H1 (cell line): ENCODE results near the gene CEP128. TPM values are rescaled to one million over a fixed set of nuclear protein-coding genes. Genes with fewer than 3 reads are reported as not detected.

Source experiments
- ATF2 ChIP-seq: IDR thresholded peaks from 2 replicates; pipeline ENCODE4 v1.6.1; 2012; ENCODE audit warnings: low read length, inconsistent platforms
- CBX5 ChIP-seq: fragments of 300-800, 300-1000 bp; sonication (generic); IDR thresholded peaks from 2 replicates; pipeline ENCODE4 v1.7.1; 2016; ENCODE audit warnings: antibody characterized with exemption, low read length, low read depth
- CHD2 ChIP-seq: IDR thresholded peaks from 2 replicates; pipeline ENCODE4 v1.6.1; 2012; ENCODE audit warnings: low read length, improper control_type of control experiment
- CTBP2 ChIP-seq: IDR thresholded peaks from 2 replicates; pipeline ENCODE4 v1.7.0; 2011; ENCODE audit warnings: borderline replicate concordance, mild to moderate bottlenecking, moderate library complexity, mixed read lengths, low read length; ENCODE audit not compliant: insufficient read depth, insufficient read length
- CTCF ChIP-seq, 3 experiments: IDR thresholded peaks; 1 replicate in 2 of 3; 2 replicates in 1 of 3; pipeline versions ENCODE4 v1.5.1 to v1.6.1; 2011; ENCODE audit warnings: low read length in 3 of 3, mild to moderate bottlenecking in 3 of 3, inconsistent platforms in 2 of 3, low read depth in 1 of 3, moderate library complexity in 1 of 3; ENCODE audit not compliant: insufficient read depth in 1 of 3; ENCODE audit errors: control extremely low read depth in 1 of 3
- E2F6 ChIP-seq: IDR thresholded peaks from 2 replicates; pipeline ENCODE4 v1.6.1; 2012; ENCODE audit warnings: inconsistent platforms
- FOSL1 ChIP-seq: IDR thresholded peaks from 2 replicates; pipeline ENCODE4 v1.6.1; 2011; ENCODE audit warnings: mild to moderate bottlenecking, low read depth, low read length, moderate library complexity; ENCODE audit not compliant: insufficient read depth
- HDAC2 ChIP-seq, 2 experiments: fragments of 300-600 bp in 1 of 2; sonication (generic) in 1 of 2; IDR thresholded peaks; 2 replicates each; pipeline ENCODE4 v1.6.1; 2011 to 2012; ENCODE audit warnings: low read depth in 2 of 2, low read length in 2 of 2, mild to moderate bottlenecking in 2 of 2, moderate library complexity in 2 of 2, borderline replicate concordance in 1 of 2, inconsistent platforms in 1 of 2
- MAFK ChIP-seq: IDR thresholded peaks from 2 replicates; pipeline ENCODE4 v1.6.1; 2012; ENCODE audit warnings: low read depth, mild to moderate bottlenecking, improper control_type of control experiment, low read length
- NRF1 ChIP-seq: IDR thresholded peaks from 2 replicates; pipeline ENCODE4 v1.6.1; 2011; ENCODE audit warnings: mild to moderate bottlenecking, low read depth, low read length, improper control_type of control experiment
- RBBP5 ChIP-seq: IDR thresholded peaks from 2 replicates; pipeline ENCODE4 v1.7.1; 2012; ENCODE audit warnings: low read depth, mild to moderate bottlenecking, inconsistent platforms, low read length, moderate library complexity, borderline replicate concordance
- RFX5 ChIP-seq: IDR thresholded peaks from 2 replicates; pipeline ENCODE4 v1.6.1; 2011; ENCODE audit warnings: low read depth, low read length, improper control_type of control experiment, borderline replicate concordance
- RXRA ChIP-seq: IDR thresholded peaks from 2 replicates; pipeline ENCODE4 v1.6.1; 2011; ENCODE audit warnings: low read depth, mild to moderate bottlenecking, low read length, moderate library complexity; ENCODE audit not compliant: insufficient read depth
- SAP30 ChIP-seq: fragments of 300-600 bp; sonication (generic); IDR thresholded peaks from 2 replicates; pipeline ENCODE4 v1.7.1; 2012; ENCODE audit warnings: low read length, moderate library complexity, mild to moderate bottlenecking, inconsistent platforms; ENCODE audit not compliant: insufficient read depth, insufficient replicate concordance
- SIRT6 ChIP-seq: IDR thresholded peaks from one replicate; pipeline ENCODE4 v1.7.1; 2012; ENCODE audit warnings: low read length, inconsistent platforms
- SIX5 ChIP-seq: IDR thresholded peaks from 2 replicates; pipeline ENCODE4 v1.6.1; 2011; ENCODE audit warnings: mild to moderate bottlenecking, low read depth, low read length
- SP2 ChIP-seq: IDR thresholded peaks from 2 replicates; pipeline ENCODE4 v1.6.1; 2012; ENCODE audit warnings: mild to moderate bottlenecking, low read length, inconsistent platforms
- TAF1 ChIP-seq: IDR thresholded peaks from 2 replicates; pipeline ENCODE4 v1.6.1; 2011; ENCODE audit warnings: mild to moderate bottlenecking, low read depth, low read length
- TBP ChIP-seq: IDR thresholded peaks from 2 replicates; pipeline ENCODE4 v1.6.1; 2011; ENCODE audit warnings: low read depth, low read length, improper control_type of control experiment
- polyA plus RNA-seq, 7 experiments: library from polyadenylated mRNA; depleted of rRNA in 3 of 7; stranded (reverse) in 5 of 7; unstranded in 2 of 7; fragments of >200 nt in 5 of 7; fragments of 200-250 nt in 2 of 7; gene quantifications; 1 replicate in 5 of 7; 2 replicates in 1 of 7; 4 replicates in 1 of 7; pipeline versions ENCODE4 v1.2.1 to v1.2.3, GENCODE V29; 2011 to 2013; ENCODE audit warnings: missing spikeins in 2 of 7, mixed read lengths in 2 of 7
- total RNA-seq: library from RNA; stranded (reverse); fragmentation: NEBNext Ultra II Directional; extraction: Animal tissue kit (Norgen Biotek cat#: 25700); gene quantifications from 2 replicates; pipeline ENCODE4 v1.2.1, GENCODE V29; 2021

CEP128 gene
- total and polyA plus RNA-seq, 2 of the 8 experiments (the other 6 are each of a cell fraction or from before 2014, with no cell fraction given) = 1.9 to 17.0 TPM

GRCh38 chr14:80954687-80955299 is 13.3 kb upstream of the CEP128 start (continued):
- TF ChIP-seq CBX5 = no peak
- TF ChIP-seq RBBP5 = no peak; the same call in 1 of the 2 replicates
- no peak for TF ChIP-seq MAFK
- peak; percentile 53 to 84 (median 69) for TF ChIP-seq CTCF (IDR thresholded peaks at IDR 0.05; ENCODE audit: control extremely low read depth in 1 of 3, insufficient read depth in 1 of 3, low read depth in 1 of 3, low read length in 3 of 3)
- TF ChIP-seq TAF1 = no peak
- no peak for TF ChIP-seq ATF2
- no peak for TF ChIP-seq FOSL1
- TF ChIP-seq SIX5 = no peak
- TF ChIP-seq RXRA = no peak
- TF ChIP-seq RFX5 = no peak
- no peak for TF ChIP-seq SIRT6
- no peak for TF ChIP-seq HDAC2 (IDR thresholded peaks at IDR 0.05; ENCODE audit: borderline replicate concordance in 1 of 2, low read depth in 2 of 2, low read length in 2 of 2)
- no peak for TF ChIP-seq SP2
- TF ChIP-seq NRF1 = no peak
- TF ChIP-seq E2F6 = peak; percentile 58
- TF ChIP-seq TBP = peak; percentile 59
- peak; percentile 46; the same call in 1 of the 2 replicates for TF ChIP-seq CHD2
- no peak for TF ChIP-seq SAP30
- TF ChIP-seq CTBP2 = no peak
